ENCODE measurements around the gene PRR7. TPM values are rescaled to one million over a fixed set of nuclear protein-coding genes. Genes with fewer than 3 reads are reported as not detected.

The PRR7 gene
- total RNA-seq, 1 donor from 2014 or later: 18.1 TPM

DNA sequence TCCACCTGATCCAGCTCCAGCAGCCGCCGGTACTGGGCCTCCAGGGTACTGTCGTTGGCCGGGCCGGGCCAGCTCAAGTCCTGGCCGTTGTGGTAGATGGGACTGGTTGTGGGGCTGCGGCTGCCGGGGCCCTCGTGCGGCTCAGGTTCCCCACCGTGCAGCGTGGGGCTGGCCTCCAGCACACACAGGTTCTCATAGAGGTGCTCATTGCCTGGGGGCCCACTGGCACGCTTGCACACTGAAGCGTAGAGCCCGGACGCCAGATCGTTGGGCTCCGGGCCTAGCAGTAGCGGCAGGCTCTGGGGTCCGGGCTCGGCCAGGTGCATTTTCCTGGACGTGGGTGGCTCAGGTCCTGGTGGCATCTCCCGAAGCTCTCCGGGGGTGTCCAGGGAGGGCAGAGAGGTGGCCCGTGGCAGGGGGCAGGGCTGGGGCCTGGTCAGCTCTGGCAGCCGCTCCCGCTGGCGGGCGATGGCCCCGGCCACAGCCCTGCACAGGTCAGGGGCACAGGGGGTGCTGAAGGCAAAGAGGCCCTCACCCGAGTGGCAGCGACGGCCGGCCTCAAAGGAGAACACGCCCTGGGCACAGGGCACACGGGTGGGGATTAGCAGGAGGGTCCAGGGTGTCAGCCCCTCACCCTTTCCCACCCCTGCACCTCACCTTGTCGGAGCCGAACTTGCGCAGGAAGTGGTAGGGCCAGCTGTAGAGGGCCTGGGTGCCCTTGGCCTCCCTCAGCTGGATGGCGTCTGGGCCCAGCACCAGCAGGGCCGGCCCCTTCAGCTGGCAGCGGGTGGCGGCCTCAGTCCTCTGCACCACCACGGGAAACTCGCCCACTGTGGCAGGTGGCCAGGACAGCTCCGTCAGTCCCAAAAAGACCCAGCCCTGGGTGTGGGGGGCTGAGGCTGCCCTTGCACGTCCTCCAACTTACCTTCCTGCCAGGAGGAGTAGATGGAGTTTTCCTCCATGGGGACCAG is 57.8 kb downstream of the PRR7 start:
- Histone ChIP-seq H3K27ac (no peak overlapping the region), H3K4me3 (no peak overlapping the region), H3K27me3 (no peaks in the 10 kb centered on the region), H3K9me3 (no peaks in the 10 kb centered on the region), H3K4me1 (no peaks in the 10 kb centered on the region), H3K36me3 (peaks cover 0 to 3% of the 10 kb centered on the region in 2 donors)
- intact Hi-C loops (cut with DNase I): no loop called here
- TF ChIP-seq, protein P1, sequence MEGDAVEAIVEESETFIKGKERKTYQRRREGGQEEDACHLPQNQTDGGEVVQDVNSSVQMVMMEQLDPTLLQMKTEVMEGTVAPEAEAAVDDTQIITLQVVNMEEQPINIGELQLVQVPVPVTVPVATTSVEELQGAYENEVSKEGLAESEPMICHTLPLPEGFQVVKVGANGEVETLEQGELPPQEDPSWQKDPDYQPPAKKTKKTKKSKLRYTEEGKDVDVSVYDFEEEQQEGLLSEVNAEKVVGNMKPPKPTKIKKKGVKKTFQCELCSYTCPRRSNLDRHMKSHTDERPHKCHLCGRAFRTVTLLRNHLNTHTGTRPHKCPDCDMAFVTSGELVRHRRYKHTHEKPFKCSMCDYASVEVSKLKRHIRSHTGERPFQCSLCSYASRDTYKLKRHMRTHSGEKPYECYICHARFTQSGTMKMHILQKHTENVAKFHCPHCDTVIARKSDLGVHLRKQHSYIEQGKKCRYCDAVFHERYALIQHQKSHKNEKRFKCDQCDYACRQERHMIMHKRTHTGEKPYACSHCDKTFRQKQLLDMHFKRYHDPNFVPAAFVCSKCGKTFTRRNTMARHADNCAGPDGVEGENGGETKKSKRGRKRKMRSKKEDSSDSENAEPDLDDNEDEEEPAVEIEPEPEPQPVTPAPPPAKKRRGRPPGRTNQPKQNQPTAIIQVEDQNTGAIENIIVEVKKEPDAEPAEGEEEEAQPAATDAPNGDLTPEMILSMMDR (IDR thresholded peaks at IDR 0.05): no peak
- DNase-seq (ENCODE audit: low spot score in 2 of 2): no peak

DNA sequence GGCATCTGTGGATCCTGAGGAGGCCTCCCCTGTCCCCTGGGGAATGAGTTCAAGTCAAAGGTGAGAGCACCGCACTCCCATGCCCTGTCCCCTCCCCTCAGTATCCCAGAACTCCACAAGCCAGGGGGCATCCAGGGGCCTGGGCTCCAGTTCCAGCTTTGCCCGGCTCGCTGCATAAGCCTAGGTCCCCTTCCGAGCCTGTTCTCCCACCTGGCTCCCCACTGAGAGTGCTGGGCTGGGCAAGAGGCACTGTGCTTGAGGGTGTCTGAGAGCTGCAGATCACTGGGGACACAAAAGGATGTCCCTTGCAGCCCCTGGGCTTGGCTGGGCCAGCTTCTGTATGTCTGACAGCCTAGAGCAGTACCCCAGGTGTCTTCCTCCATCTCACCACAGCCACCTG is 58.5 kb downstream of the PRR7 start:
- no peak overlapping the region for H3K4me3 ChIP-seq
- intact Hi-C loops (cut with DNase I): no loop called here
- H3K27me3 ChIP-seq: no peaks in the 10 kb centered on the region
- H3K9me3 ChIP-seq: no peaks in the 10 kb centered on the region
- TF ChIP-seq, protein P1 (IDR thresholded peaks at IDR 0.05): no peak
- no peaks in the 10 kb centered on the region for H3K4me1 ChIP-seq
- H3K27ac ChIP-seq: no peak overlapping the region
- no peak for DNase-seq (ENCODE audit: low spot score in 2 of 2)
- peaks cover 0 to 3% of the 10 kb centered on the region in 2 donors for H3K36me3 ChIP-seq

Other genes starting within 250 kb of the PRR7 start
- gene RAB24, start 143.1 kb upstream of the PRR7 start, total RNA-seq: 68.8 TPM
- 376 TPM for gene PRELID1, start 143.0 kb upstream of the PRR7 start, total RNA-seq
- gene MXD3, start 134.9 kb upstream of the PRR7 start, total RNA-seq: 13.5 TPM
- 229 TPM for gene LMAN2, start 95.1 kb upstream of the PRR7 start, total RNA-seq
- 4.5 TPM for gene RGS14, start 88.9 kb upstream of the PRR7 start, total RNA-seq
- not detected for gene SLC34A1, start 62.4 kb upstream of the PRR7 start, total RNA-seq
- gene PFN3, start 46.2 kb upstream of the PRR7 start, total RNA-seq: not detected
- not detected for gene F12, start 37.2 kb upstream of the PRR7 start, total RNA-seq
- 20.6 TPM for gene GRK6, start 20.1 kb upstream of the PRR7 start, total RNA-seq
- gene DBN1, start 26.8 kb downstream of the PRR7 start, total RNA-seq: 151 TPM
- 1,082 TPM for gene PDLIM7, start 50.8 kb downstream of the PRR7 start, total RNA-seq
- gene DOK3, start 63.0 kb downstream of the PRR7 start, total RNA-seq: 0.32 TPM
- 117 TPM for gene DDX41, start 70.1 kb downstream of the PRR7 start, total RNA-seq
- 116 TPM for gene FAM193B, start 107.7 kb downstream of the PRR7 start, total RNA-seq
- gene TMED9, start 145.4 kb downstream of the PRR7 start, total RNA-seq: 113 TPM
- gene B4GALT7, start 153.3 kb downstream of the PRR7 start, total RNA-seq: 25.7 TPM